ENCODE results near the gene TMBIM6. TPM values are rescaled to one million over a fixed set of nuclear protein-coding genes. Genes with fewer than 3 reads are reported as not detected.

The TMBIM6 gene
- total RNA-seq, 4 donors from 2014 or later = 181 to 310 (median 224) TPM

GRCh38 chr12:49795654-49796105 is 54.3 kb downstream of the TMBIM6 start:
- no peaks in the 10 kb centered on the region for H3K9me3 ChIP-seq
- intact Hi-C loops (cut with DNase I; ENCODE audit: low total_unique reads) (no loop called here), in situ Hi-C loops (cut with MboI; ENCODE audit: low sequenced_read_pairs in 4 of 4) (no loop called here)
- TF ChIP-seq POLR2A (IDR thresholded peaks at IDR 0.05) (no peak), CTCF (IDR thresholded peaks at IDR 0.05 in 4 of 5, conservative IDR thresholded peaks at IDR 0.05 in 1 of 5) (no peak)
- no peak overlapping the region for H3K27ac ChIP-seq
- peaks cover 7 to 10% of the 10 kb centered on the region in 2 donors for H3K4me1 ChIP-seq
- DNase-seq (no peak), ATAC-seq (no peak)
- H3K36me3 ChIP-seq = peaks cover 0 to 43% of the 10 kb centered on the region in 2 donors
- no peak overlapping the region for H3K4me3 ChIP-seq
- H3K27me3 ChIP-seq = no peaks in the 10 kb centered on the region

GRCh38 chr12:49796155-49796554 is 54.8 kb downstream of the TMBIM6 start:
- Histone ChIP-seq H3K4me1 (peaks cover 12 to 15% of the 10 kb centered on the region in 2 donors), H3K36me3 (peaks cover 0 to 39% of the 10 kb centered on the region in 2 donors), H3K27ac (no peak overlapping the region), H3K4me3 (no peak overlapping the region), H3K27me3 (no peaks in the 10 kb centered on the region), H3K9me3 (no peaks in the 10 kb centered on the region)
- ATAC-seq (no peak), DNase-seq (no peak)
- in situ Hi-C loops (cut with MboI; ENCODE audit: low sequenced_read_pairs in 4 of 4) = no loop called here
- intact Hi-C loops (cut with DNase I; ENCODE audit: low total_unique reads) = no loop called here
- TF ChIP-seq CTCF (IDR thresholded peaks at IDR 0.05 in 4 of 5, conservative IDR thresholded peaks at IDR 0.05 in 1 of 5) = no peak
- no peak for TF ChIP-seq POLR2A (IDR thresholded peaks at IDR 0.05)

GRCh38 chr12:49796606-49797448 is 55.5 kb downstream of the TMBIM6 start:
- intact Hi-C loops (cut with DNase I; ENCODE audit: low total_unique reads) (no loop called here), in situ Hi-C loops (cut with MboI; ENCODE audit: low sequenced_read_pairs in 4 of 4) (no loop called here)
- Histone ChIP-seq H3K27me3 (no peaks in the 10 kb centered on the region), H3K36me3 (peaks cover 0 to 33% of the 10 kb centered on the region in 2 donors), H3K4me3 (no peak overlapping the region), H3K27ac (no peak overlapping the region), H3K4me1 (peaks cover 16 to 19% of the 10 kb centered on the region in 2 donors), H3K9me3 (no peaks in the 10 kb centered on the region)
- ATAC-seq = no peak
- DNase-seq = no peak
- TF ChIP-seq CTCF (IDR thresholded peaks at IDR 0.05 in 4 of 5, conservative IDR thresholded peaks at IDR 0.05 in 1 of 5) (no peak), POLR2A (IDR thresholded peaks at IDR 0.05) (no peak)

- TF ChIP-seq CTCF (IDR thresholded peaks at IDR 0.05 in 4 of 5, conservative IDR thresholded peaks at IDR 0.05 in 1 of 5) (no peak), POLR2A (IDR thresholded peaks at IDR 0.05) (no peak)
- in situ Hi-C loops (cut with MboI; ENCODE audit: low sequenced_read_pairs in 4 of 4) = no loop called here
- intact Hi-C loops (cut with DNase I; ENCODE audit: low total_unique reads) = no loop called here
- H3K4me1 ChIP-seq = peaks cover 16 to 19% of the 10 kb centered on the region in 2 donors
- peaks cover 0 to 28% of the 10 kb centered on the region in 2 donors for H3K36me3 ChIP-seq
- H3K9me3 ChIP-seq = no peaks in the 10 kb centered on the region
- H3K27ac ChIP-seq = no peak overlapping the region
- ATAC-seq (no peak), DNase-seq (no peak)
- H3K27me3 ChIP-seq = no peaks in the 10 kb centered on the region
- no peak overlapping the region for H3K4me3 ChIP-seq
These were observed 56.1 kb downstream of the TMBIM6 start for GRCh38 chr12:49797449-49797776.
